K562 (cell line): Measurements from ENCODE around the gene CFAP58. TPM values are rescaled to one million over a fixed set of nuclear protein-coding genes. Genes with fewer than 3 reads are reported as not detected.

ENCODE experiments used
- ATAC-seq: fragments of 200-7000 bp; cut with Tn5 transposase; 3 replicates; pipeline ENCODE4 v1.9.1; 2020; ENCODE audit warnings: moderate library complexity
- BruUV-seq: library from RNA; stranded (reverse); fragments of 400-500 nt; replicated peaks from 2 replicates; lab custom pipeline; 2021; lab: Mats Ljungman, UMichigan
- CTCF ChIA-PET: fragments of 300-600 bp; formaldehyde crosslinking; extraction: SDS; loops from one replicate; lab custom pipeline; 2021; ENCODE audit warnings: low intra/inter-chr PET ratio; lab: Yijun Ruan, JAX
- POLR2A ChIA-PET: fragments of 300-600, 350-650 bp; sonication (Branson Sonifier 250); formaldehyde crosslinking; extraction: SDS; loops from one replicate; lab custom pipeline; 2021; ENCODE audit warnings: antibody characterized with exemption, inconsistent platforms; lab: Yijun Ruan, JAX
- DNase-seq, 4 experiments: peaks; one replicate each; pipeline versions ENCODE4 v3.0.0 to v3.0.0-alpha.2; 2011 to 2018; ENCODE audit warnings: low spot score in 3 of 4, mixed read lengths in 3 of 4; ENCODE audit errors: extremely low read depth in 1 of 4
- FAIRE-seq: peaks from 2 replicates; lab custom pipeline; 2011; peaks lifted over from hg19 to GRCh38; lab: Jason Lieb, UNC
- H2AFZ ChIP-seq: 2 replicates; pipeline ENCODE4 v1.6.0; 2011; ENCODE audit warnings: low read depth, low read length, control low read depth, inconsistent platforms
- H3K27ac ChIP-seq: fragments of 200-600 bp; 3 replicates; pipeline ENCODE4 v1.8.0; 2011; ENCODE audit warnings: low read depth, mild to moderate bottlenecking, control low read depth, inconsistent platforms, low read length, moderate library complexity, mixed read lengths; ENCODE audit errors: extremely low read depth
- H3K27me3 ChIP-seq, 2 experiments: fragments of 300-600 bp in 1 of 2; 2 replicates in 1 of 2; 3 replicates in 1 of 2; pipeline versions ENCODE4 v1.6.0 to v1.8.0; 2011; ENCODE audit warnings: inconsistent platforms in 2 of 2, low read length in 2 of 2, mild to moderate bottlenecking in 1 of 2, mixed read lengths in 1 of 2, moderate library complexity in 1 of 2; ENCODE audit not compliant: control insufficient read depth in 2 of 2, insufficient read depth in 2 of 2
- H3K36me3 ChIP-seq: fragments of 300-600 bp; 3 replicates; pipeline ENCODE4 v1.8.0; 2011; ENCODE audit warnings: mild to moderate bottlenecking, low read length, inconsistent platforms; ENCODE audit not compliant: control insufficient read depth, insufficient read depth
- H3K4me1 ChIP-seq, 2 experiments: fragments of 200-600 bp in 1 of 2; replicated peaks in 1 of 2; 2 replicates in 1 of 2; 3 replicates in 1 of 2; pipeline versions ENCODE4 v1.5.1 to v1.8.0; 2011; ENCODE audit warnings: inconsistent platforms in 2 of 2, low read length in 2 of 2, mild to moderate bottlenecking in 1 of 2, mixed read lengths in 1 of 2, moderate library complexity in 1 of 2; ENCODE audit not compliant: control insufficient read depth in 2 of 2, insufficient read depth in 2 of 2
- H3K4me2 ChIP-seq: 2 replicates; pipeline ENCODE4 v1.6.1; 2011; ENCODE audit warnings: low read length, control low read depth, inconsistent platforms, mixed read lengths; ENCODE audit not compliant: insufficient read depth
- H3K4me3 ChIP-seq: fragments of 200-600 bp; sonication (generic), shearing (Covaris generic); 2 replicates; pipeline ENCODE4 v1.5.1; 2016; ENCODE audit warnings: control low read depth, inconsistent platforms
- H3K79me2 ChIP-seq: fragments of 200-600 bp; 3 replicates; pipeline ENCODE4 v1.8.0; 2011; ENCODE audit warnings: low read length, inconsistent platforms; ENCODE audit not compliant: control insufficient read depth, insufficient read depth
- H3K9ac ChIP-seq, 2 experiments: 2 replicates each; pipeline versions ENCODE4 v1.6.0 to v1.6.1; 2011; ENCODE audit warnings: low read depth in 2 of 2, low read length in 2 of 2, control low read depth in 1 of 2, inconsistent platforms in 1 of 2, mild to moderate bottlenecking in 1 of 2, mixed read lengths in 1 of 2; ENCODE audit not compliant: insufficient read depth in 1 of 2
- H3K9me1 ChIP-seq: one replicate; pipeline ENCODE4 v1.6.0; 2011; ENCODE audit warnings: inconsistent platforms, mild to moderate bottlenecking, low read length, moderate library complexity; ENCODE audit not compliant: control insufficient read depth, insufficient read depth
- H3K9me3 ChIP-seq: replicated peaks from 2 replicates; pipeline ENCODE4 v1.5.1; 2011; ENCODE audit warnings: low read depth, low read length, inconsistent platforms; ENCODE audit not compliant: control insufficient read depth, insufficient read depth
- H4K20me1 ChIP-seq: replicated peaks from 2 replicates; pipeline ENCODE4 v1.6.1; 2011; ENCODE audit warnings: low read length, inconsistent platforms, mixed read lengths; ENCODE audit not compliant: control insufficient read depth, insufficient read depth
- MTA3 ChIP-seq: fragments of 450-650 bp; formaldehyde crosslinking; IDR thresholded peaks from 2 replicates; pipeline ENCODE4 v1.6.1; 2017; ENCODE audit warnings: mild to moderate bottlenecking, borderline replicate concordance
- NFIC ChIP-seq: fragments of 450-650 bp; IDR thresholded peaks from 2 replicates; pipeline ENCODE4 v1.6.1; 2017; ENCODE audit warnings: mild to moderate bottlenecking, inconsistent platforms
- POLR2G ChIP-seq: fragments of 200-400 bp; formaldehyde crosslinking; IDR thresholded peaks from 2 replicates; pipeline ENCODE4 v1.6.1; 2017; ENCODE audit warnings: low read depth, mild to moderate bottlenecking, antibody characterized with exemption, low read length, moderate library complexity
- POLR3G ChIP-seq: IDR thresholded peaks from 2 replicates; pipeline ENCODE4 v1.6.1; 2011; ENCODE audit not compliant: insufficient read length, insufficient replicate concordance; ENCODE audit errors: extremely low read depth
- RBFOX2 ChIP-seq: fragments of 200-400 bp; formaldehyde crosslinking; IDR thresholded peaks from 2 replicates; pipeline ENCODE4 v1.6.1; 2017; ENCODE audit warnings: low read depth, mild to moderate bottlenecking, low read length, moderate library complexity
- SRSF9 ChIP-seq: fragments of 200-400 bp; formaldehyde crosslinking; IDR thresholded peaks from 2 replicates; pipeline ENCODE4 v1.6.1; 2017; ENCODE audit warnings: low read depth, low read length, borderline replicate concordance
- ZNF408 ChIP-seq: fragments of 250-450 bp; sonication (Bioruptor Pico); IDR thresholded peaks from 2 replicates; pipeline ENCODE4 v1.4.0; 2020; ENCODE audit warnings: low read depth, mild to moderate bottlenecking, moderate library complexity
- ZNF655 ChIP-seq: fragments of 250-450 bp; sonication (Bioruptor Pico); IDR thresholded peaks from 2 replicates; pipeline ENCODE4 v1.5.0; 2021
- WGBS: fragments of 100-300 bp; shearing (Covaris generic); methylation state at CpG from one replicate; pipeline ENCODE4 v1.1.6; 2016; ENCODE audit warnings: low coverage, mixed read lengths; ENCODE audit not compliant: insufficient coverage; ENCODE audit errors: missing lambda C conversion rate; 5-methylcytosine and 5-hydroxymethylcytosine counted together
- in situ Hi-C: fragments of 300-500 bp; cut with MboI; formaldehyde crosslinking; loops from 4 replicates; pipeline ENCODE4 v1.15.0; 2018; ENCODE audit warnings: inconsistent platforms, mixed read lengths
- intact Hi-C: fragments of 100-400 bp; cut with micrococcal nuclease; formaldehyde crosslinking; loops from 2 replicates; pipeline ENCODE4 v1.14.2; 2022
- polyA plus RNA-seq, 8 experiments: library from polyadenylated mRNA; depleted of rRNA in 4 of 8; stranded (reverse) in 5 of 8; unstranded in 3 of 8; fragments of >200 nt; fragmentation: Nextera tagmentation in 2 of 8; fragmentation: Illumina TruSeq in 1 of 8; extraction: Ambion mirVana in 2 of 8; extraction: Trizol in 1 of 8; gene quantifications; 2 replicates each; pipeline versions ENCODE4 v1.2.1 to v1.2.3, GENCODE V29; 2011 to 2014; ENCODE audit warnings: inconsistent platforms in 1 of 8, missing spikeins in 1 of 8
- total RNA-seq, 7 experiments: library from RNA; depleted of rRNA in 6 of 7; stranded (reverse); fragments of >200 nt in 6 of 7; fragmentation: Illumina TruSeq in 2 of 7; extraction: Trizol in 2 of 7; gene quantifications; 2 replicates each; pipeline versions ENCODE4 v1.2.1 to v1.2.3, GENCODE V29; 2011 to 2021; ENCODE audit warnings: low replicate concordance in 1 of 7

CFAP58 gene
- total and polyA plus RNA-seq, 9 of the 15 experiments (the other 6 are each of a cell fraction or from before 2014, with no cell fraction given): 0.08 to 2.0 (median 0.71) TPM

- TF ChIP-seq ZNF655: no peak
- no peak for TF ChIP-seq ZNF408
These were observed 34.6 kb upstream of the CFAP58 start (continued) for GRCh38 chr10:104318810-104319741.

GRCh38 chr10:104321226-104321625, 32.4 kb upstream of the CFAP58 start:
- Histone ChIP-seq H3K36me3 (peaks cover 73% of the 10 kb centered on the region; the same call in 2 of the 3 replicates), H3K4me2 (no peak overlapping the region), H3K9me1 (peaks cover 19% of the 10 kb centered on the region), H3K79me2 (peaks cover 100% of the 10 kb centered on the region)
- ATAC-seq: no peak
- TF ChIP-seq MTA3: no peak
- no peak for TF ChIP-seq POLR3G
- peak; percentile 21; the same call in 1 of the 2 replicates for TF ChIP-seq POLR2G
- TF ChIP-seq RBFOX2: 0 out of 2 replicates have a peak, but pooled peaks have one; percentile 35
- TF ChIP-seq NFIC: 0 out of 2 replicates have a peak, but pooled peaks have one; percentile 16
- TF ChIP-seq SRSF9: no peak
- TF ChIP-seq, all 486 proteins: peak for 3
- H3K4me1 ChIP-seq: peaks cover 0 to 12% of the 10 kb centered on the region in 2 experiments; a peak in 3 of 5 replicates
- peaks cover 73% of the 10 kb centered on the region for H4K20me1 ChIP-seq
- H3K9ac ChIP-seq: no peak overlapping the region
- no peaks in the 10 kb centered on the region for H3K27me3 ChIP-seq
- WGBS: 90% methylated on average over 4 of the region's 6 CpGs
- in situ Hi-C loops: no loop called here
- ChIA-PET POLR2A (interaction anchor here (0.6 to 1.2 kb wide), 5 partner anchors 10 to 199 kb away, joined by 3 to 4 read pairs (median 4); no protein-coding TSS in a partner anchor), CTCF (no interaction called here)
- no TSS peak for BruUV-seq
- H3K9me3 ChIP-seq: no peaks in the 10 kb centered on the region
- DNase-seq (no peak), FAIRE-seq (no peak)
- no peak overlapping the region for H2AFZ ChIP-seq
- intact Hi-C loops: no loop called here
- H3K4me3 ChIP-seq: no peak overlapping the region
- no peak overlapping the region for H3K27ac ChIP-seq
